BE2C (cell line): ENCODE measurements around the gene CARMIL3.

ENCODE experiments used
- DNase-seq: peaks from one replicate; pipeline ENCODE4 v3.0.0-alpha.2; 2020
- H3K27me3 ChIP-seq: fragments of 250-450 bp; sonication (Bioruptor Pico); 2 replicates; pipeline ENCODE4 v1.5.1; 2020; ENCODE audit warnings: mild to moderate bottlenecking
- H3K36me3 ChIP-seq: fragments of 250-450 bp; sonication (Bioruptor Pico); 2 replicates; pipeline ENCODE4 v1.5.1; 2020; ENCODE audit warnings: mild to moderate bottlenecking
- H3K4me1 ChIP-seq: fragments of 250-450 bp; sonication (Bioruptor Pico); 2 replicates; pipeline ENCODE4 v1.5.1; 2020
- H3K4me3 ChIP-seq: 2 replicates; pipeline ENCODE4 v1.5.1; 2011; ENCODE audit warnings: low read depth, low read length
- H3K9me3 ChIP-seq: fragments of 250-450 bp; sonication (Bioruptor Pico); 2 replicates; pipeline ENCODE4 v1.5.1; 2020
- TF ChIP-seq, protein P1 (sequence below): IDR thresholded peaks from 2 replicates; pipeline ENCODE4 v1.5.1; 2012; ENCODE audit warnings: mild to moderate bottlenecking, low read depth, low read length

The CARMIL3 gene

DNA sequence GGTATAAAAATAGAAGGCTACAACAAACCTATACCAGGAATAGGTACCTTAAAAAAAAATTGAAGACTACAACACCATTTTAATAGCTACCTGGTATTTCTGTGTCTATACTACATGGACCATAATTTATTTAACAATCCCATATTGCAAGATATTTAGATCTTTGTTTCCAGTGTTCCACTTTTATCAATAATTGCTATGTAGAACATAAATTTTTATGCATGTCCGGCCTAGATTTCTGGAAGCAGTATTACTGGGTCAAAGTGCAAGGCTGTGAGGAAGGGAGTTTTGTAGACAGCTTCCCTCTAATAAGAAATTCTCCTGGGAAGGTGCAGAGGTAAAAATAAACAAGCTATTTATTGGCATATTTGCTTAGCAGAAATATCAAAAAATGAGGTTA, 58.7 kb downstream of the CARMIL3 start:
- no peak overlapping the region for H3K4me3 ChIP-seq

DNA sequence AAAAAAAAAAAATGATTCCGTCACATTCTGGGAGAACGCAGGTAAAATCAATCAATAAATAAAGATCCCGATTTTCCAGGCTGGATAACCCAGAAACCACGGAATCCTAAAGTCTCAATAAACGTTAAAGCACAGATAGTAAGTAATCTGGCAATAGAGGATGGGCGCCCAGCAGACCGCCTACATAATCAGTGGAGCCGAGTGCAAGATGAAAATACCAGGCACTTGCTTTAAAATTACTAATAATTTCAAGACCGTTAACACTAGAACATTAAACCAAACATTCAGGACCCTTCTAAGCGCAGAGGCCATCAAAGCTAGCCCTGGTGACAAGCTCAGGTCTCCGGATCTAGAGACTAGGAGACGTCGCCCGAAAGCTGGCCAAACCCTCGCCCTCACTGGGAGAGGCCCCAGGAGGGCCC, 61.6 kb downstream of the CARMIL3 start:
- no peaks in the 10 kb centered on the region; the same call in 1 of the 2 replicates for H3K4me1 ChIP-seq
- H3K36me3 ChIP-seq = no peaks in the 10 kb centered on the region
- H3K4me3 ChIP-seq = peak overlapping the region; percentile 84
- H3K9me3 ChIP-seq = no peaks in the 10 kb centered on the region
- TF ChIP-seq, protein P1, sequence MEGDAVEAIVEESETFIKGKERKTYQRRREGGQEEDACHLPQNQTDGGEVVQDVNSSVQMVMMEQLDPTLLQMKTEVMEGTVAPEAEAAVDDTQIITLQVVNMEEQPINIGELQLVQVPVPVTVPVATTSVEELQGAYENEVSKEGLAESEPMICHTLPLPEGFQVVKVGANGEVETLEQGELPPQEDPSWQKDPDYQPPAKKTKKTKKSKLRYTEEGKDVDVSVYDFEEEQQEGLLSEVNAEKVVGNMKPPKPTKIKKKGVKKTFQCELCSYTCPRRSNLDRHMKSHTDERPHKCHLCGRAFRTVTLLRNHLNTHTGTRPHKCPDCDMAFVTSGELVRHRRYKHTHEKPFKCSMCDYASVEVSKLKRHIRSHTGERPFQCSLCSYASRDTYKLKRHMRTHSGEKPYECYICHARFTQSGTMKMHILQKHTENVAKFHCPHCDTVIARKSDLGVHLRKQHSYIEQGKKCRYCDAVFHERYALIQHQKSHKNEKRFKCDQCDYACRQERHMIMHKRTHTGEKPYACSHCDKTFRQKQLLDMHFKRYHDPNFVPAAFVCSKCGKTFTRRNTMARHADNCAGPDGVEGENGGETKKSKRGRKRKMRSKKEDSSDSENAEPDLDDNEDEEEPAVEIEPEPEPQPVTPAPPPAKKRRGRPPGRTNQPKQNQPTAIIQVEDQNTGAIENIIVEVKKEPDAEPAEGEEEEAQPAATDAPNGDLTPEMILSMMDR = no peak
- H3K27me3 ChIP-seq = no peaks in the 10 kb centered on the region
- DNase-seq = no peak

More for the DNA sequence above, 58.7 kb downstream of the CARMIL3 start:
- no peak for DNase-seq
- no peaks in the 10 kb centered on the region for H3K27me3 ChIP-seq
- TF ChIP-seq, protein P1 = no peak
- H3K36me3 ChIP-seq = no peaks in the 10 kb centered on the region
- no peaks in the 10 kb centered on the region for H3K9me3 ChIP-seq
- H3K4me1 ChIP-seq = no peaks in the 10 kb centered on the region; the same call in 1 of the 2 replicates

DNA sequence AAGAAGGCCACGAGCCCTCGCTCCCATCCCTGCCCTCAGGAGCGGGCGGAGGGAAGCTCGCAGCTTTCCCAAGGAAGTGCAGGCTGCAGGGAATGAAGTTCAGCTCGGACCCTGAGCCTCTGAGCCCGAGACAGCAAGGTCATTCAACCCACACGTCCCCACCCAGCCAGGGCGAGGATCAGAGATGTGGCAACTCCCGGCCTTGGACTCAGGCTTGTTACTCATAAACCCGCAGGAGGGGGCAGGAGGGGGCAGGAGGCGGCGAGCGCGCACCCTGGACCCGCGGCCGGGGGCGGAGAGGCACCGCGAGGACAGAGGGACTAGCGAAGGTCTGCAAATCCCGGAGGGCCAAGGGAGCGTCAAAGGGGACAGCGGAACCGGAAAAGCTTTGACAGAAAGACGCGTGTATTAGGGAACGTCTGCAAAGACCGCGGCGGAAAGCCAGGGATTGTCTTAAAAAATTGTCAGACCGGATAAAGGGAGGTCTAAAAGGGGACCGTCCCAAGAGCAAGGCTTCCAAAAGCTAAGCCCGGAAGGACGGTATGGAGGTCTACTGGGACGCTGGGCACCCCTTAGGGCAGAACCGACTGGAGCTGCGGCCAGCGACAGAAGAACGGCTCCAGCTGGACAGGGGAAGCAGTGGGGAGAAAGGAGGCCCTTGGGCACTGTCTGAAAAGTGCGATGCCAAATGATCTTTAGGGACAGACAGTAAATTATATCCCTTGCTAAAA, 62.2 kb downstream of the CARMIL3 start:
- H3K4me3 ChIP-seq = peak overlapping the region; percentile 84
- TF ChIP-seq, protein P1 = no peak
- H3K4me1 ChIP-seq = no peaks in the 10 kb centered on the region; the same call in 1 of the 2 replicates
- no peaks in the 10 kb centered on the region for H3K36me3 ChIP-seq
- H3K27me3 ChIP-seq = no peaks in the 10 kb centered on the region
- H3K9me3 ChIP-seq = no peaks in the 10 kb centered on the region
- peak; percentile 85 for DNase-seq

DNA sequence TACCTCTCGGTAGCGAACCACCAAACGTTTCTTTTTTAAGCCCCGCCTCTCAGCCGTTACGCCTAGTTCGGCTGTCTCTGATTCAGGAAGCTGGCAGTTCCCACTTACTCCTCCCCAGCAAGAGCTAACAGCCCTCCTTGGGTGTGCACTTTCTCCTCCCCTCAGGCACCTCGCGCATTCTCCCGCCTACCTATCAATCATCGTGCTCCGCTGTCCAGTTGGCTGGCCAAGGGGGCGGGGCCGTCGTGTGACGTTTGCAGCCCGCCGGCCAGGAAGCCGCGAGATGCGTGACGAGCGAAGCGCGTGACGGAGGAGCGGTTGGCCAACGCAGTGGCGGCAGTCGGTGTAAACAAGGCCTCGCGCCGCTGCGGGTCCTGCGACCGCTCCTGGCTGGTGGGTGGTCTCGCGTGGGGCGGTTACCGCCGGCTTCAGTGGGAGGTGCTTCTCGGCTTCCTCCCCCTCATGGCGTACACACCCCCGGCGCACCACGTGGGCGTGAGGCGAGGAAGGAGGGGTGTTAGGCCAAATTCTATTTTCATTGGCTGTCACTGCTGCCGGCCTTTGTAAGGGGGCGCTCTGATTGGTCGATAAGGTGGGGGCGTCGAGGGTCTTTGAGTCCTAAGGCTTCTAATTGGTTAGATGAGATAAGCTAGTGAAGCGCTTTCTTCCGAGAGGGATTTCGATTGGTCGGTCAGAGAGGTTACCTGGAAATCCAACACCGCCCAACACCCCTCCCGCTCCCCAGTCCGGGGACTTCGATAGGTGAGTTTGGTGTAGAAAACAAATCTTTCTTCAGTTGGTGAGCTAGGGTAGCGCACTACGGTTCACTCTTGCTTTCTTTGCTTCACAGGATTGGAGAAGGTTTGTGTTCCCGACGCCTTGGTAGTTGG, 63.0 kb downstream of the CARMIL3 start, which contains the start of the genes DCAF11 and NRL:
Gene DCAF11, plus strand, starts transcription at position 246 of the 890 bp plus-strand sequence. CDS start 818 bp downstream, outside the sequence.
Gene NRL, minus strand, starts transcription at position 418 of the 890 bp plus-strand sequence. CDS start 32,101 bp downstream, outside the sequence.
- TF ChIP-seq, protein P1 = no peak
- Histone ChIP-seq H3K4me3 (peak within 1 kb of the TSS; percentile 84), H3K9me3 (no peaks in the 10 kb centered on the region), H3K27me3 (no peaks in the 10 kb centered on the region), H3K4me1 (no peaks in the 10 kb centered on the region; the same call in 1 of the 2 replicates), H3K36me3 (peaks cover 6% of the 10 kb centered on the region)
- peak; percentile 99 for DNase-seq

DNA sequence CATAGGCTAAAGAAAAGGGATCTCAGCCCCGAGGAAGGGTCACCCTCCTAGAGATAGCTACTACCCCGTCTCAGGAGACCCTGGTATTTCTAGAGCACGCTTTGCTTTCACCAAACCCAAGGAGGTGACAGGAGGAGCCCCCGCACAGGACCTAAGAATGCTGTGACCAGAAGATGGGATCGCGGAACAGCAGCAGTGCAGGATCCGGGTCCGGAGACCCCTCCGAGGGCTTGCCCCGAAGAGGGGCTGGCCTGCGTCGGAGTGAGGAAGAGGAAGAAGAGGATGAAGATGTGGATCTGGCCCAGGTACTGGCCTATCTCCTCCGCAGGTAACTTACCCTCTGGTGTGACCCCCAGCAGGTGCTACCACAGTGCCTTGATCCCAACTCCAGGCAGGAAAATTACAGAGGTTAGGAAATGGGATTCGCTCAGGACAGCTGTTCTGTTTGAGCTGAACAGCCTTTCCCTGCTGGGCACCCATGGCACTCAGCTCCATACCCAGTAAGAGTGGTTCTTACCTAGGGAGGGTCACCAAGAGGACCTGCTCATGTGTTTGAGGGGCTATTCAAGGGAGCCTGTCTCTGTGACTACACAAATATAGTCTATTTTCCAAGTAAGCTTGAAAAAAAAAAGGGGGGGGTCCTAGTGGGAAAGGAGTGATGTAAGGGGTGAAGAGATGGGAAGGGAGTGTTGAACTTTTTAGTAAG, 63.8 kb downstream of the CARMIL3 start:
- DNase-seq = no peak
- Histone ChIP-seq H3K27me3 (no peaks in the 10 kb centered on the region), H3K4me1 (no peaks in the 10 kb centered on the region; the same call in 1 of the 2 replicates), H3K9me3 (no peaks in the 10 kb centered on the region), H3K4me3 (peak overlapping the region; percentile 84), H3K36me3 (peaks cover 6% of the 10 kb centered on the region)
- TF ChIP-seq, protein P1 = no peak
